Measurements from ENCODE around the gene INHBE.

The INHBE gene

GRCh38 chr12:57459750-57460467 is 4.8 kb downstream of the INHBE start, which contains the start of gene GLI1:
TSS of gene GLI1 (plus strand) at chr12:57459785. CDS start at chr12:57463692, 3,907 bp downstream.
- H3K14ac ChIP-seq (ENCODE audit: low read length), result peak within 1 kb of the TSS; percentile 29
- no peaks in the 10 kb centered on the region for H3K79me2 ChIP-seq (ENCODE audit: control insufficient read depth, insufficient read depth, low read length, poor library complexity)
- no peak for DNase-seq
- H3K9me3 ChIP-seq (ENCODE audit: insufficient read depth, low read depth, low read length), result no peaks in the 10 kb centered on the region
- H3K79me1 ChIP-seq (ENCODE audit: low read length), result peaks cover 8% of the 10 kb centered on the region
- no peak within 1 kb of the TSS for H3K4ac ChIP-seq (ENCODE audit: low read depth, low read length)
- peak within 1 kb of the TSS; percentile 14 for H2BK5ac ChIP-seq (ENCODE audit: low read depth, low read length, poor library complexity)
- H3K4me2 ChIP-seq (ENCODE audit: low read length), result peak within 1 kb of the TSS; percentile 97
- peak within 1 kb of the TSS; percentile 43 for H2BK120ac ChIP-seq (ENCODE audit: insufficient read depth, low read length, poor library complexity)
- H3K36me3 ChIP-seq (ENCODE audit: control insufficient read depth in 1 of 2, insufficient read depth in 2 of 2, low read length in 2 of 2), result no peaks in the 10 kb centered on the region
- WGBS (ENCODE audit: extremely low coverage, insufficient coverage, insufficient read length), result no CpG with 5 or more reads among the region's 36 CpGs
- peak within 1 kb of the TSS; percentile 57 for H2AFZ ChIP-seq (ENCODE audit: insufficient read depth, low read length, poor library complexity)
- peak within 1 kb of the TSS; percentile 16 for H3K9ac ChIP-seq (ENCODE audit: low read length)
- H3K18ac ChIP-seq (ENCODE audit: low read length), result no peak within 1 kb of the TSS
- peak within 1 kb of the TSS; percentile 75 for H4K91ac ChIP-seq (ENCODE audit: low read depth, low read length)
- no peak within 1 kb of the TSS for H3K27ac ChIP-seq (ENCODE audit: low read depth, low read length)
- peak within 1 kb of the TSS; percentile 74 for H3K4me3 ChIP-seq (ENCODE audit: low read depth, low read length)
- peaks cover 6 to 8% of the 10 kb centered on the region in 2 experiments for H3K4me1 ChIP-seq (ENCODE audit: control insufficient read depth in 1 of 2, insufficient read depth in 2 of 2, low read length in 2 of 2)
- peak within 1 kb of the TSS; percentile 33 for H4K8ac ChIP-seq (ENCODE audit: low read depth, low read length)
- no peak within 1 kb of the TSS for H3K23ac ChIP-seq (ENCODE audit: low read length)
- peak within 1 kb of the TSS; percentile 39 for H4K12ac ChIP-seq (ENCODE audit: low read depth, low read length)
- no peak within 1 kb of the TSS for H2BK12ac ChIP-seq (ENCODE audit: low read length)
- no peak within 1 kb of the TSS for H2AK5ac ChIP-seq (ENCODE audit: low read length)
- no peaks in the 10 kb centered on the region for H3K27me3 ChIP-seq (ENCODE audit: insufficient read depth, low read length)

DNA sequence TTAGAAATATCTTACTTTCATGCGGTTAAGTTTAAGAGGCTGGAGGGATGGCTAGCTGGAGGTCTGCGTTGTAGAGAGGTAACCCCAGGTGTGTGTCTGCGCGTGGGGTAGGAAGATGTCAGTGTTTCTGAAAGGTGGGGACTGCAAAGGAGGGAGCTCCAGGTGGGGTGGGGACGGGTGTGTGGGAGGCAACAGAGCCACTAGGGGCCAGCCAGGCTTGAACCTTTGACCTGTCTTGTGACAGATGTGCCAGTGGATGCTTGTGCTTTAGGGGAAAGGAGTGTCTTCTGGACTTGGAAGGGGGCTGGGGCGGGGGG is 5.3 kb downstream of the INHBE start:
- Histone ChIP-seq H2AK5ac (ENCODE audit: low read length) (no peak overlapping the region), H3K79me2 (ENCODE audit: control insufficient read depth, insufficient read depth, low read length, poor library complexity) (no peaks in the 10 kb centered on the region), H4K12ac (ENCODE audit: low read depth, low read length) (no peak overlapping the region), H3K4me2 (ENCODE audit: low read length) (peak overlapping the region; percentile 81), H3K27ac (ENCODE audit: low read depth, low read length) (no peak overlapping the region), H3K23ac (ENCODE audit: low read length) (no peak overlapping the region), H2BK12ac (ENCODE audit: low read length) (no peak overlapping the region), H3K27me3 (ENCODE audit: insufficient read depth, low read length) (no peaks in the 10 kb centered on the region), H3K4ac (ENCODE audit: low read depth, low read length) (no peak overlapping the region), H2AFZ (ENCODE audit: insufficient read depth, low read length, poor library complexity) (no peak overlapping the region), H3K4me3 (ENCODE audit: low read depth, low read length) (no peak overlapping the region), H4K8ac (ENCODE audit: low read depth, low read length) (no peak overlapping the region), H4K91ac (ENCODE audit: low read depth, low read length) (no peak overlapping the region), H2BK120ac (ENCODE audit: insufficient read depth, low read length, poor library complexity) (no peak overlapping the region), H2BK5ac (ENCODE audit: low read depth, low read length, poor library complexity) (no peak overlapping the region), H3K9me3 (ENCODE audit: insufficient read depth, low read depth, low read length) (no peaks in the 10 kb centered on the region), H3K18ac (ENCODE audit: low read length) (no peak overlapping the region), H3K4me1 (ENCODE audit: control insufficient read depth in 1 of 2, insufficient read depth in 2 of 2, low read length in 2 of 2) (peaks cover 6 to 8% of the 10 kb centered on the region in 2 experiments), H3K9ac (ENCODE audit: low read length) (no peak overlapping the region), H3K36me3 (ENCODE audit: control insufficient read depth in 1 of 2, insufficient read depth in 2 of 2, low read length in 2 of 2) (no peaks in the 10 kb centered on the region), H3K14ac (ENCODE audit: low read length) (no peak overlapping the region), H3K79me1 (ENCODE audit: low read length) (peaks cover 8% of the 10 kb centered on the region)
- WGBS (ENCODE audit: extremely low coverage, insufficient coverage, insufficient read length), result no CpG with 5 or more reads among the region's 6 CpGs
- no peak for DNase-seq

DNA sequence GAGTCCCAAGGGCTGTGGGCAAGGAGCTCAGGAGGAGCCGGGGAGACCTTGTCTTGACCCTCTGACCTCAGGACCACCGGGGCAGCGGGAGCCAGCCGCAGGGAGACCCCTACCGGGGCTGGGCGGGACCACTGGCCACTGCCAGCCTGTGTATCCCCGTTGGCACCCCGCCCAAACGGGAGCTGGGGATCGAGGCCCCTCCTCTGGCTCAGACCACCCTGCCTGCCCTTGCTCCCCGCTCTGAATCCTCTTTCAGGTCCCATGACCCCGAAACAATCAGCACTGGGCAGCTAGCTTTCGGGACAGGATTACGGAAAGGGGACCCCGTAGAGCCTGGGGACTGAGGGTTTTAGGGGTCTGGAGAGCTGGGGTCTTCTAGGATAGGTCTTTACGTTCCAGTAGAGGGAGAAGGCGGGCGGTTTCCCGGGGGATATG is 5.8 kb downstream of the INHBE start:
- Histone ChIP-seq H3K4ac (ENCODE audit: low read depth, low read length) (no peak overlapping the region), H2BK12ac (ENCODE audit: low read length) (no peak overlapping the region), H2BK120ac (ENCODE audit: insufficient read depth, low read length, poor library complexity) (no peak overlapping the region), H3K9me3 (ENCODE audit: insufficient read depth, low read depth, low read length) (no peaks in the 10 kb centered on the region), H4K91ac (ENCODE audit: low read depth, low read length) (no peak overlapping the region), H3K79me2 (ENCODE audit: control insufficient read depth, insufficient read depth, low read length, poor library complexity) (no peaks in the 10 kb centered on the region), H3K4me1 (ENCODE audit: control insufficient read depth in 1 of 2, insufficient read depth in 2 of 2, low read length in 2 of 2) (peaks cover 6 to 8% of the 10 kb centered on the region in 2 experiments), H4K12ac (ENCODE audit: low read depth, low read length) (no peak overlapping the region), H3K4me2 (ENCODE audit: low read length) (peak overlapping the region; percentile 81), H2AFZ (ENCODE audit: insufficient read depth, low read length, poor library complexity) (no peak overlapping the region), H3K79me1 (ENCODE audit: low read length) (peaks cover 8% of the 10 kb centered on the region), H3K27ac (ENCODE audit: low read depth, low read length) (no peak overlapping the region), H2AK5ac (ENCODE audit: low read length) (no peak overlapping the region), H3K4me3 (ENCODE audit: low read depth, low read length) (peak overlapping the region; percentile 60), H3K18ac (ENCODE audit: low read length) (no peak overlapping the region), H3K27me3 (ENCODE audit: insufficient read depth, low read length) (no peaks in the 10 kb centered on the region), H3K14ac (ENCODE audit: low read length) (no peak overlapping the region), H3K9ac (ENCODE audit: low read length) (peak overlapping the region; percentile 15), H3K23ac (ENCODE audit: low read length) (no peak overlapping the region), H2BK5ac (ENCODE audit: low read depth, low read length, poor library complexity) (no peak overlapping the region), H4K8ac (ENCODE audit: low read depth, low read length) (no peak overlapping the region), H3K36me3 (ENCODE audit: control insufficient read depth in 1 of 2, insufficient read depth in 2 of 2, low read length in 2 of 2) (no peaks in the 10 kb centered on the region)
- WGBS (ENCODE audit: extremely low coverage, insufficient coverage, insufficient read length), result no CpG with 5 or more reads among the region's 19 CpGs
- DNase-seq, result no peak

DNA sequence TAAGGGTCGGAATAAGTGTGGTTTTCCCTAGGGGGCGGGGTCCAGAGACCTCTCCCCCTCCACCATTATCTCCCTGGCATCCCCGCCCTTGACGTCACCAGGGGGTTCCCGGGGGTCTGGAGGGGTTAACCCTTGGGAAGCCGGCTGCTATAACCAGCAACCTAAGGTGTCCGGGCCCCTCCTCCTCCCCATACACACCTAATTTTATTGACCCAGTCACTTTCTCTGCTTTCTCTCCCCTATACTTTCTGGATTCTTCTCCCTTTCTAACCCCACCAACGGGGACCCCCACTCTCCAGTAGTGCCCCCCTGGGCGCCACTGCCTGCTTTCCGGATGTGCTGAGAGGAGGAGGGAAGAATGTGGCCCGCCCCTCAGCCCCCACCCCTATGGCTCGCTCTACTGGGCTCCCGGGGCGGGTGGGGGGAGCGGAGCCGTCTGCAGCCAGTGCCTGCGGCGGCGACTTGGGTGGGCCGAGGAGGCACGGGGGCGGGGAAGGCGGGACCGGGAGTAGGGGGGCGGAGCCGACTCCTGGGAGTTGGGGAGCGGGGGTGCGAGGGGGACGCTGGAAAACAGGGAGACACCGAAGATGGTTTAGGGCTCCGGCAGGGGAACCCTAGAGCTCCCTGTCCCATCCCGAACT is 6.3 kb downstream of the INHBE start:
- peak overlapping the region; percentile 57 for H4K91ac ChIP-seq (ENCODE audit: low read depth, low read length)
- no peak overlapping the region for H3K14ac ChIP-seq (ENCODE audit: low read length)
- peak overlapping the region; percentile 57 for H2AFZ ChIP-seq (ENCODE audit: insufficient read depth, low read length, poor library complexity)
- H3K9ac ChIP-seq (ENCODE audit: low read length), result no peak overlapping the region
- H4K8ac ChIP-seq (ENCODE audit: low read depth, low read length), result peak overlapping the region; percentile 56
- H3K27me3 ChIP-seq (ENCODE audit: insufficient read depth, low read length), result no peaks in the 10 kb centered on the region
- peaks cover 8% of the 10 kb centered on the region for H3K79me1 ChIP-seq (ENCODE audit: low read length)
- H3K4ac ChIP-seq (ENCODE audit: low read depth, low read length), result no peak overlapping the region
- DNase-seq, result peak; percentile 38
- H3K4me2 ChIP-seq (ENCODE audit: low read length), result peak overlapping the region; percentile 81
- no peak overlapping the region for H2AK5ac ChIP-seq (ENCODE audit: low read length)
- H2BK12ac ChIP-seq (ENCODE audit: low read length), result no peak overlapping the region
- no CpG with 5 or more reads among the region's 32 CpGs for WGBS (ENCODE audit: extremely low coverage, insufficient coverage, insufficient read length)
- peak overlapping the region; percentile 66 for H2BK120ac ChIP-seq (ENCODE audit: insufficient read depth, low read length, poor library complexity)
- H4K12ac ChIP-seq (ENCODE audit: low read depth, low read length), result no peak overlapping the region
- H3K18ac ChIP-seq (ENCODE audit: low read length), result no peak overlapping the region
- H2BK5ac ChIP-seq (ENCODE audit: low read depth, low read length, poor library complexity), result no peak overlapping the region
- H3K4me3 ChIP-seq (ENCODE audit: low read depth, low read length), result peak overlapping the region; percentile 64
- no peak overlapping the region for H3K27ac ChIP-seq (ENCODE audit: low read depth, low read length)
- peaks cover 6 to 8% of the 10 kb centered on the region in 2 experiments for H3K4me1 ChIP-seq (ENCODE audit: control insufficient read depth in 1 of 2, insufficient read depth in 2 of 2, low read length in 2 of 2)
- no peaks in the 10 kb centered on the region for H3K9me3 ChIP-seq (ENCODE audit: insufficient read depth, low read depth, low read length)
- H3K23ac ChIP-seq (ENCODE audit: low read length), result no peak overlapping the region
- H3K36me3 ChIP-seq (ENCODE audit: control insufficient read depth in 1 of 2, insufficient read depth in 2 of 2, low read length in 2 of 2), result no peaks in the 10 kb centered on the region
- no peaks in the 10 kb centered on the region for H3K79me2 ChIP-seq (ENCODE audit: control insufficient read depth, insufficient read depth, low read length, poor library complexity)

All from trophoblast cell (in vitro differentiated cells and primary cell).